ENCODE results near the gene POFUT2. TPM values are rescaled to one million over a fixed set of nuclear protein-coding genes. Genes with fewer than 3 reads are reported as not detected.

Gene POFUT2
- total RNA-seq, 4 donors from 2014 or later, result 19.5 to 66.3 (median 35.1) TPM

GRCh38 chr21:45325206-45326168, 37.8 kb upstream of the POFUT2 start:
- Histone ChIP-seq H3K4me3 (no peak overlapping the region), H3K36me3 (no peaks in the 10 kb centered on the region), H3K4me1 (peaks cover 0 to 78% (median 43%) of the 10 kb centered on the region in 4 donors), H3K9me3 (no peaks in the 10 kb centered on the region), H3K27ac (peak overlapping the region in 3 of 4 donors; percentile 54 to 84 (median 84)), H3K27me3 (no peaks in the 10 kb centered on the region)
- TF ChIP-seq CTCF (IDR thresholded peaks at IDR 0.05) (no peak), POLR2A (IDR thresholded peaks at IDR 0.05) (no peak), EP300 (IDR thresholded peaks at IDR 0.05) (no peak)
- WGBS, 2 donors, result 62 to 70% methylated on average over 21 to 28 of the region's 32 CpGs
- no peak for DNase-seq (ENCODE audit: low spot score in 2 of 2)

DNA sequence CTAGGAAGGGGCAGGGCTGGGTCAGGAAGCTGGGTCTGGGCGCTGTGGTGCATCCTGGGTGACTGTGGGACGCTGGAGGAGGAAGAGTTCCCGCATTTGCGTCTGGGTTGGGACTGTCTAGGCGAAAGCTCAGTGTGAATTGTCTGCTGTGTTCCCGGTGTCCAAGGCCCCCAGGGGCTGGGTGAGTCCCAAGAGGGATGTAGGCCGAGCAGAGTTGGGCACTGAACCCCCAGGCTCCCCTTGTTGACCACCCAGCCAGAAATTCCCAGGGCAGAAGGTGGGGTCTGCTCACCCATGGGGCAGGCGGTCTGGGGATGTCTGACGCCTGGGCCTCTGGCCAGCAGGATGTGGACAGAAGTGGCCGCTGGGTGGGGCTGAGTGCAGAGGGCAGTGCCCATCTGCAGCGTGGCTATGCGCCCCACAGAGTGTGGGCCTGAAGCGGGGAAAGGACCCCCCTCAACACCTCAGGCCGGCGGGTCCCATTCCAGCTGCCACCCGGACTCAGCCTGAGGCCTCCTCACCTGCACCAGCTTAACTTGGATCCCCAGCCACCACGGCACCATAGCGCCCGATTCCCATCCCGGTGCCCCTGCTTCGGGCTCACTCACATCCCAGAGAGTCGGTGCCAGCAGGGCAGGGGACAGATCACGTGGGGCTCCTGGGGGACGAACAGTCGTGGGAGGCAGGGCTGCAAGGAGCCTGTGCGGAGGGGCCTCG, 37.0 kb upstream of the POFUT2 start:
- DNase-seq (ENCODE audit: low spot score in 2 of 2), result no peak
- Histone ChIP-seq H3K36me3 (no peaks in the 10 kb centered on the region), H3K4me3 (no peak overlapping the region), H3K4me1 (peaks cover 0 to 78% (median 42%) of the 10 kb centered on the region in 4 donors), H3K27ac (peak overlapping the region in 2 of 4 donors; percentile 84), H3K27me3 (no peaks in the 10 kb centered on the region), H3K9me3 (no peaks in the 10 kb centered on the region)
- TF ChIP-seq CTCF (IDR thresholded peaks at IDR 0.05) (peak in 1 of 5 experiments; percentile 5), EP300 (IDR thresholded peaks at IDR 0.05) (no peak)
- 47 to 63% methylated on average over 25 to 26 of the region's 27 CpGs for WGBS, 2 donors

- Histone ChIP-seq H3K36me3 (no peaks in the 10 kb centered on the region), H3K27ac (peak overlapping the region in 2 of 4 donors; percentile 63 to 84), H3K27me3 (no peaks in the 10 kb centered on the region), H3K9me3 (no peaks in the 10 kb centered on the region), H3K4me1 (peaks cover 0 to 78% (median 44%) of the 10 kb centered on the region in 4 donors), H3K4me3 (no peak overlapping the region)
- whole genome bisulfite sequencing, 2 donors, result 53 to 64% methylated on average over 12 to 16 of the region's 16 CpGs
- no peak for TF ChIP-seq EP300 (IDR thresholded peaks at IDR 0.05)
- no peak for TF ChIP-seq POLR2A (IDR thresholded peaks at IDR 0.05)
- TF ChIP-seq CTCF (IDR thresholded peaks at IDR 0.05), result no peak
- no peak for DNase-seq (ENCODE audit: low spot score in 2 of 2)
Measured at GRCh38 chr21:45323487-45324311, 36.0 kb upstream of the POFUT2 start.

- 59 to 76% methylated on average over 3 to 19 of the region's 22 CpGs for WGBS, 2 donors
- Histone ChIP-seq H3K27ac (peak overlapping the region in 2 of 4 donors; percentile 63 to 84), H3K4me3 (no peak overlapping the region), H3K4me1 (peaks cover 0 to 85% (median 50%) of the 10 kb centered on the region in 4 donors), H3K36me3 (no peaks in the 10 kb centered on the region), H3K9me3 (no peaks in the 10 kb centered on the region), H3K27me3 (no peaks in the 10 kb centered on the region)
- DNase-seq (ENCODE audit: low spot score in 2 of 2), result no peak
- no peak for TF ChIP-seq CTCF (IDR thresholded peaks at IDR 0.05)
- no peak for TF ChIP-seq EP300 (IDR thresholded peaks at IDR 0.05)
- no peak for TF ChIP-seq POLR2A (IDR thresholded peaks at IDR 0.05)
Measured at GRCh38 chr21:45322960-45323461, 35.3 kb upstream of the POFUT2 start.
